Gastroesophageal sphincter (tissue), 3 donors: Measurements from ENCODE around the gene PCGF5.

Source experiments
- EP300 ChIP-seq: sonication (generic); formaldehyde crosslinking; IDR thresholded peaks from one replicate; pipeline ENCODE4 v1.6.1; 2017; ENCODE audit warnings: antibody characterized with exemption, mild to moderate bottlenecking
- POLR2A ChIP-seq, 2 donors: fragments of 450-650 bp; IDR thresholded peaks; one replicate each; pipeline ENCODE4 v1.6.1; 2017; ENCODE audit warnings: antibody characterized with exemption in 2 of 2, mild to moderate bottlenecking in 2 of 2, moderate library complexity in 1 of 2
- POLR2AphosphoS5 ChIP-seq: sonication (generic); formaldehyde crosslinking; IDR thresholded peaks from one replicate; pipeline ENCODE4 v1.6.1; 2017; ENCODE audit warnings: antibody characterized with exemption
- TF ChIP-seq, protein P1 (sequence below), 4 experiments: fragments of 200-600 bp in 2 of 4; fragments of 450-650 bp in 2 of 4; sonication (generic) in 1 of 4; IDR thresholded peaks; one replicate each; pipeline ENCODE4 v1.5.1; 2017 to 2019; ENCODE audit warnings: antibody characterized with exemption in 4 of 4, mild to moderate bottlenecking in 2 of 4, moderate library complexity in 2 of 4

DNA sequence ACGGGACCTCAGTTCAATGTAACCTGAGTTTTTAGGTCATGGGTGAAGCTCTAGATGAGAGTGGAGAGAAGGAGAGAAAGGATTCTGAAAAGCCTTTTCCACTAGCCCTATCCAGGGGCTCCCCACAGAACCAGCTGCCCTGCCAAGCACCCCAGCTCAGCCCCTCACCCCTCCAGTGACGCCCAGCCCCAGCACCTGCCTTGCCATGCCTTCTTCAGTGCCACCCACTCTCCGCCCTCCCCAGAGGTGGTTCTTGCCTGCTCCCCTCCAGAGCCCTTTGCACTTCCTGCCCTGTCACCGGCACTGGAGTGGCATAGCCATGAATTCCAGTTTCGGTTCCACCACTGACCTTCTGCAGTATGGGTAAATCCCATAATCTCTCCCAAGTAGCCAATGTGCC is 70.1 kb downstream of the PCGF5 start:
- TF ChIP-seq POLR2A (IDR thresholded peaks at IDR 0.05): no peak
- TF ChIP-seq POLR2AphosphoS5: no peak
- TF ChIP-seq, protein P1, sequence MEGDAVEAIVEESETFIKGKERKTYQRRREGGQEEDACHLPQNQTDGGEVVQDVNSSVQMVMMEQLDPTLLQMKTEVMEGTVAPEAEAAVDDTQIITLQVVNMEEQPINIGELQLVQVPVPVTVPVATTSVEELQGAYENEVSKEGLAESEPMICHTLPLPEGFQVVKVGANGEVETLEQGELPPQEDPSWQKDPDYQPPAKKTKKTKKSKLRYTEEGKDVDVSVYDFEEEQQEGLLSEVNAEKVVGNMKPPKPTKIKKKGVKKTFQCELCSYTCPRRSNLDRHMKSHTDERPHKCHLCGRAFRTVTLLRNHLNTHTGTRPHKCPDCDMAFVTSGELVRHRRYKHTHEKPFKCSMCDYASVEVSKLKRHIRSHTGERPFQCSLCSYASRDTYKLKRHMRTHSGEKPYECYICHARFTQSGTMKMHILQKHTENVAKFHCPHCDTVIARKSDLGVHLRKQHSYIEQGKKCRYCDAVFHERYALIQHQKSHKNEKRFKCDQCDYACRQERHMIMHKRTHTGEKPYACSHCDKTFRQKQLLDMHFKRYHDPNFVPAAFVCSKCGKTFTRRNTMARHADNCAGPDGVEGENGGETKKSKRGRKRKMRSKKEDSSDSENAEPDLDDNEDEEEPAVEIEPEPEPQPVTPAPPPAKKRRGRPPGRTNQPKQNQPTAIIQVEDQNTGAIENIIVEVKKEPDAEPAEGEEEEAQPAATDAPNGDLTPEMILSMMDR (IDR thresholded peaks at IDR 0.05): no peak
- no peak for TF ChIP-seq EP300
